GM19455 (cell line): ENCODE results near the gene SCARF2.
A peak's percentile ranks its signal among the peaks of the same experiment; 100 is the strongest.
"Not testable (repeated sequence)": the region's sequence is repeated elsewhere in the genome, so short reads cannot be mapped to it uniquely, and the experiment has no call there.

Experiments
- ATAC-seq: cut with Tn5 transposase; IDR thresholded peaks from one replicate; pipeline ENCODE4 v1.9.1; 2021; ENCODE audit not compliant: unreplicated experiment

Gene SCARF2

DNA sequence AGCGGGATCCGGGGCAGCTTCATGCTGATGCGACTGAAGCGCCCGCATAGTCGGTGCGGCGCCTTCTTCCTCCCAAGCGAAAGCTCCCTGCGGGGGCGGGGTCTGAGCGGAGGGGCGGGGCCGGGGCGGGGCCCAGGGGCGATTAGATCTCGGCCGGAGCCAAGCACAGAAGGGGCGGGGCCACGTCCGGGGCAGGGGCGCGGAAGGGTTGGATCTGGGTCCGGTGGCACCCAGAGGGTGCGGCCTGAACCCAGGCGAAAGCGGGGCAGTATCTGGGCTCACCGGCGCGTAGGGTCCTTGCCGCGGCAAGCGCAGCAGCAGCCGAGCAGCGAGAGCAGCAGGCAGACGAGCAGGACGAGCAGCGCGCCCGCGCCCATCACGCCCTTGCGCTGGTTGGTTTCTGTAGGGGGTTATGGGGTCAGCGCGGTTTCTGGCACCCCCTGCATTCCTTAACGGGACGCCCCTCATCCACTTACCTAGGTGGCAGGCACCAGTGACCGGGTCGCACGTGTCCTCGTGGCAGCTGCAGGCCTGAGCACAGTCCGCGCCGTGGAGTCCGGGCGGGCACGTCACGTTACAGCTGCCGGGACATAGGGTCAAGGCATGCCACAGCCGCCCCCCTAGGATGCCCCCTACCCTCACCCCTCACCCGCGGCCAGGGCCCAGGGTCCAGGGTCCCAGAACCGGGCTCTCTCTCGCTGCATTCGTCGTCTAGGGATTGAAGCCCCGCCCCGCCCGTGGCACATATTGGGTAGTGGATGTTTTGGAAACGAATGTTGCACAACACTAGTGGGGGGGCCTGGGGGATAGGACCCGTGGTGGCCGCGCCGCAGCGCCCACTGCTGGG lies 8.1 kb downstream of the SCARF2 start:
- ATAC-seq = peak; percentile 64

DNA sequence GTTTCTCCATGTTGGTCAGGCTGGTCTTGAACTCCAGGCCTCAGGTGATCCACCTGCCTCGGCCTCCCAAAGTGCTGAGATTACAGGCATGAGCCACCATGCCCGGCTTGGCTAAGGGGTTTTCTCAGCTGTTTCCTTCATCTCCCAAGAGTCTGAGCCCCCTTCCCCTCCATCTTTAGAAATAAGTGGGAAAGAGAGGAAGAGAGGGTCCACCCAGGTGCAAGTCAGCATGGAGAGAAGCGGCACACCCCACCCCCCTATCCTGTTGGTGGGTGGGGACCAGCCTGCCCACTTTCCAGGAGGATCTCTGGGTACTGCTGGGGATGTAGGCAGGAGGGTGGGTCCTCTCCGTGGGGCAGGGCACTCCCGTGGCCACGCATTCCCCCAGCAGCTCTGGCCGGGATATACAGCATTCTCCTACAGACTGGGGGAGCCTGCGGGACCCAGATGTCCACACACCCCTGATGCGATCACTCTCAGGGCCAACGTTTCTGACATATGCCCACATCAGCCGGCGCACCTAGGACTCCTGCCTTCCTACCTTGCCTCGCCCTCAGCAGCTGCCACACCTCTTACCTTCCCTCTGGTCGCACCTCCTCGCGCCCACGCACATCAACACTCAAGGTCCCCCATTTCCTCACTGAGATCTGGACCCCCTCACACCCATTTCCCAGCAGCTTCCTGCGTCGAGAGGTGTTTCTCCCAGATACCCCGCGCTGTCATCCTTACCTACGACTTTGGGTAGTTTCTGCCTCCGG lies 8.9 kb downstream of the SCARF2 start:
- ATAC-seq = no peak

DNA sequence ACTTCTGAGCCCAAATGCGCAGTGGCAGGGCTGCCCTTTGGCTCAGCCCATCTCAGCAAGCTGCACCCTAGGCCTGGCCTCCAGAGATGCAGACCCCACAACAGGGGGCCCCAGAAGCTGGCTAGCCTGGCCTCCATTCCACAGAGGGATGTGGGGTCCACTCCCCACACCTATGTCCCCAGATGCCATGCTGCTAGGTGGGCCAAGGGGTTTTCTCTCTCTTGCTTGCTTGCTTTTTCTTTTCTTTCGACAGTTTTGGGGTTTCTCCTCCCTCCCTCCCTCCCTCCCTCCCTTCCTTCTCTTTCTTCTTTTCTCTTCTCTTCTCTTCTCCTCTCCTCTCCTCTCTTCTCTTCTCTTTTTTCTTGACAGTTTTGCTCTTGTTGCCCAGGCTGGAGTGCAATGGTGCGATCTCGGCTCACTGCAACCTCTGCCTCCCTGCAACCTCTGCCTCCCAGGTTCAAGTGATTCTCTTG lies 9.6 kb downstream of the SCARF2 start:
- ATAC-seq = no peak

DNA sequence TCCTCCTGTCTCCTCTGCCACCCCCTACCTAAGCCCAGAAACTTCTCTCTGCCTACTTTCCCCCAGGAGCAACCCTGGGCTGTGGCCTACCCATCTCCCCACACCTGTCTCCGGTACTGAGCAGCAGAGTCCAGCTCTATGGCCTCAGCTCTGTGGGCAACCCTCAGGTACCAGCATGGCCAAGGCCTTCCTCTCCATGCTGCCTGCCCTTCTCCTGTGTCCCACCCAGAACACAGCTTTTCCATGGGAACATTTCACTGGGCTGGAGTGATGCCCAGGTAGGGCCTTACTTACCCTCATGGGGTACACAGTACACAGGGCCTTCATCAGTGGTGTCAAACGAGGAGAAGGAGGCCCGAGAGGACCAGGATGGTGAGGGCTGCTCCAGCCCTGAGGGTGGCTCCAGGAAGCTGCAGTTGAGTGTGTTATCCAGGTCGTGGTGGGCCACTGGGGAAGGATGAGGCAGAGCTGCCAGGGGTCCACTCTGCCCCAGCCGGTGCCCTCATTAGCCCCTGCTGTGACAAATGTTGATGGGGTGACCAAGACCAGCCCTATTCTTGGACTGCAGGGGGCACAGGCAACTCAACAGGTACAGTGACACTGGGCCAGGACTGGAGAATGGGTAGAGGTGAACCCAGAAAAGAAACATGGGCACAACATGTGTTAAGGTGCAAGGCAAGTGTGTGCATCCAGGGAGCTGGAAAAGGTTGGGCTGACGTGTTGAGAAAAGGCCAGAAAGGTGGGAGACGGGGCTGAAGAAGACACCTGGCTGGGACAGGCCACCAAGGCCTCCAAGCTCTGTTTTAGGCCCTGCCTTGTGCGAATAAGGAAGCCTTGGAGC lies 10.3 kb downstream of the SCARF2 start:
- ATAC-seq = no peak

DNA sequence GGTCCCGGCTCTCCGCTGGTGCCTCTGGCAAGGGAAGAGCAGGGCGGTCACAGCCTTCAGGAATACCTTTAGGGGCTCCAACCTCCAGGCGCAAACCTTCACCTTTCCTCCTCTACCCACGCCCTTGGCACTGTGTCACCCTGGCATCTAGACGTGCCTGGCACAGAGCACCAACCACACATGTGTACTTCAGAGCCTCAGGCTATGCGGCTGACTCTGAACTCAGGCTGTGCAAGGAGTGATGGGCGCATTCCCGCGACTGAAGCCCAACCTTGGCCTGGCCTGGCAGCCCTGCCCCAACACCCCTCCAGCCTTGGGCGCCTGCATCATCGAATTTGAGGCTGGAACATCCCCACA lies 11.4 kb downstream of the SCARF2 start:
- ATAC-seq = no peak

DNA sequence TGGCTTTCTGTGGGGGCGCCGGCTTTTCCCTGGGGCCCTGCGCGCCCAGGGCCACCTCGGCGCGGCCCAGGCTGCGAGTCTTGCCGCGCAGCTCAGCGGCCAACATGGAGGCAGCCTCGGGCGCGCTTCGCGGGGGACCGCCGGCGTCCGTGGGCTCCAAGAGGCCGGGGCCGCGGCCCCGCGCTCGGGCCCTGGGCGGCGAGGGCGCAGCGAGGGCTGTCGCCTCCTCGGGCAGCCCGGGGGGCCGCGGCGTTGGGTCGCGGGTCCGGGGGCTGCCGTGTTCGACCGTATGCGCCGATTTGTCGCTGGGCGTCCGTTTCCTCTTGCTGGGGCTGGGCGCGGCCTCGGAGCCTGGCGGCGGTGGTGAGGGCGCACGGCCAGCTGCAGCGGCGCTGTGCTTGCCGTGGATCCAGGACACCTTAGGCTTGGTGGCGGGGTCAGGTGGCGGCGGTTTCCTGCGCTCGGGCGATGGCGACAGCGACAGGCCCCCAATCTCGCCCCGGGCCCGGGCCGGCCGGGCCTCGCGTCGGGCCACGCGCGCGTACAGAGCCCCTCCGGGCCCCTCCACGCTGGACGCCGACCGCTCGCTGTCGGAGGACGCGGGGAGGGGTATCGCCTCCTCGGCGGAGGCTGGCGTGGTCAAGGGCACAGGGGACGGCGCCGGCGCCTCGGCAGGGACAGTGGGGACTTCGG lies 11.9 kb downstream of the SCARF2 start:
- ATAC-seq = no peak

DNA sequence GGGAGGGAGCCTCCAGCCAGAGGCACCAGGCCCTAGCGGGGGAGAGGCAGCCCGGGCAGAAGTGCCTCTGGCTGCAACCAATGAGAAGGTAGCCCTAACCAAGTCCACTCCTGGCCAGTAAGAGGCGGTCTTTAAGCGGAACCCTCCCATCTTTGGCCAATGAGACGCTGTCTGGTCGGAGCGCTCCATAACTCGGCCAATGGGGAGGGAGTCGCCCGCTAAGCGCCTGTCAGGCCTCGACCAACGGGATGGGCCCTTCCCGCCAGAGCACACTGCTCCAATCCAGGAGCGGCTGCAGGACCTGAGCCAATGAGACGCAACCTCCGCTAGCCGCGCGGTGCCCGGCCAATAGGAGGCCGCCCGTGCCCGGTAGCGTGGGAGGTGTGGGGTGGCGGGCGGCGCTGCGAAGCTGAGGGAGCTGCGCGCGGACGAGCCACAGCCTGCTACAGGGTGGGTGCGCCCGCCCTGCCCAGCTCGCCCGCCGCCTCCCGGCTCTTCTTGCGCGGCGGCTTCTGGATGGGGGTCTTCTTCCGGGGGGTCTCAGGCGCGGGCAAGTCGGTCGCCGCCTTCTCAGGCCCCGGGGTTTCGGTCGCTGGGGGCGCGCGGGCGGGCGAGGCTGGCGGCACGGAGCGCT lies 12.6 kb downstream of the SCARF2 start:
- no peak for ATAC-seq

DNA sequence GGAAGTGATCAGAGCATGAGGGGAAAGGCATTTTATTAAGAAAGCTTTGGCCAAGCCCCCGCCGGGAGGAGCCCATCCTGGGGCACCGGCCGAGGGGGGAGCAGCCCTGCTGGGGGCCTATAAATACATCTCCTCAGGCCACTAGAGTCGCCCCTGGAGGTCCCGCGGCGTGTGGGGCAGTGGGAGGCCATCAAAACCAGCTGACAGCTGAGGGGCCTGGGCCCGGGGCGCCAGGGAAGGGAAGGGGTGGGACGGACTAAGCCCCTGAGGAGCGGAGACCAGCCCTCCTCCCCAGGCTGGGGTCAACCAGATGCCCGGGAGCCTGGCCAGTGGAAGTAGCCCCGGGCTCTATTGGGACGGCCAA lies 13.1 kb downstream of the SCARF2 start:
- no peak for ATAC-seq

DNA sequence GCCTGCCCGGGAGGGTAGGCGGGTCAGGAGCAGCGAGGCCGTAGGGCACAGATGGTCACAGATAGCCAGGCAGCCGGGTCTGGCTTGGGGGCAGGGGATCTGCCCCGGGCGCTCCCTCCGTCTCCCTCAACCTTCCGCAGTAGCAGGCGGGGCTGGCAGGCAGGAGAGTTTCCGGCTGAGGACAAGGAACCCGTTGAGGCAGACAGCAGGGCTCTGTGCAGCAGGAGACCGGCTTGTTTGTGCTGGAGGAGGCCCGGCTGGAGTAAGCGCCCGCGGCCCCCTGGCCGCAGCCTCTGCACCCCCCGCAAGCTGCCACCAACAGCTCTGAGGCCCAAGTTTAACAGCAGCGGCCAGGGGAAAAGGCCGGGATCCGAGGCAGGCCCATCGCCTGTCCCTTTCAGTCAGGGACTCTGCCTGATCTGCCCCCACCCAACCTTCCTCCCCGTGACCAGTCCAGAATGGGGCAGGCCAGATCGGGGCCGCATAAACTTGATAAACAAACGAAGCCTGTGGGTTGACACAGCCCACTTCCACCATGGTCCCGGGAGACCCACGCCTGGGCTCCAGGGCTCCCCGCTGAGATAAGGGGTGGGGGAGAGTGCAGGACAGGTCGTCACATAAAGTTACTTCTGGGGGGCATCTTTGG lies 13.6 kb downstream of the SCARF2 start:
- no peak for ATAC-seq

DNA sequence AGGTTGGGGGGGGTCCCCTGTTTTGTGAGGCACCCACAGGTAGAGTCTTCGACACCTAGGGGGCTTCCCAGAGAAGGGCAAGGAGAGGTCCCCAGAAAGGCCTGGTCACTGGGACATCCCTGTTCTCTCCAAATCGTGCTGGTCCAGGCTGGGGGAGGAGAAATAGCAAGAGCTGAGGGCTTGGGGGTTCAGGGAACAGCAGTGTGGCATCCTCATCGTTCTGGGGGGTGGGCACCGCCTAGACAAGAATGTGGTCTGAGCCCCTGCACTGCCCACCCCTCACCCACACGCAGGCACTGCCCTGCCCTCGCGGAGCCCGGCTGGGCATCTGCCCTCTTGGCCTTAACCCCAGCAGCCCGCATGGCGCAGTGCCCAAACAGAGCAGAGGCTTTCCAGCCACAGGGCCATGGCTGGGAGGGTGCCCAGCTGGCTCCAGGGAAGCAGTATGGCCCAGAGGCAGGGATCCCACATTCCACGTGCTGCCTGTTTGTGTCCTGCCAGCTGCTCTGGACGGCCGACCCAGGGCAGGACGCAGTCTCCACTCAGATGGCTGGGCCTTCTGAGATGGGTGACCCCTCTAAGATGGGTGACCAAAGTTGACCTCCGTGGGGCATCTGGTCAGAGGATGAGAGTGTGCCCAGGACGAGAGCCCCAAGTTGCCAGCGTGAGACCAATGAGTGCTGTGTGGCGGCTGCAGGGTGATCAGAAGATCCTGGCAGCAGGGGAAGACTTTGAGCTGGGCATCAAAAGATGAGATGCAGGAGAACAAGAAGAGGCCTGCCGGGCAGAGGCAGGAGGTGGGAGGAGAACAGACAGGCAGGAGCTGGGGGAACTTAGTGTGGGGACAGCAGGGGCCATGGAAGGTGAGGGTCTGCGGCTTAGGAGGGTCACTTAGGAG lies 14.4 kb downstream of the SCARF2 start:
- no peak for ATAC-seq

DNA sequence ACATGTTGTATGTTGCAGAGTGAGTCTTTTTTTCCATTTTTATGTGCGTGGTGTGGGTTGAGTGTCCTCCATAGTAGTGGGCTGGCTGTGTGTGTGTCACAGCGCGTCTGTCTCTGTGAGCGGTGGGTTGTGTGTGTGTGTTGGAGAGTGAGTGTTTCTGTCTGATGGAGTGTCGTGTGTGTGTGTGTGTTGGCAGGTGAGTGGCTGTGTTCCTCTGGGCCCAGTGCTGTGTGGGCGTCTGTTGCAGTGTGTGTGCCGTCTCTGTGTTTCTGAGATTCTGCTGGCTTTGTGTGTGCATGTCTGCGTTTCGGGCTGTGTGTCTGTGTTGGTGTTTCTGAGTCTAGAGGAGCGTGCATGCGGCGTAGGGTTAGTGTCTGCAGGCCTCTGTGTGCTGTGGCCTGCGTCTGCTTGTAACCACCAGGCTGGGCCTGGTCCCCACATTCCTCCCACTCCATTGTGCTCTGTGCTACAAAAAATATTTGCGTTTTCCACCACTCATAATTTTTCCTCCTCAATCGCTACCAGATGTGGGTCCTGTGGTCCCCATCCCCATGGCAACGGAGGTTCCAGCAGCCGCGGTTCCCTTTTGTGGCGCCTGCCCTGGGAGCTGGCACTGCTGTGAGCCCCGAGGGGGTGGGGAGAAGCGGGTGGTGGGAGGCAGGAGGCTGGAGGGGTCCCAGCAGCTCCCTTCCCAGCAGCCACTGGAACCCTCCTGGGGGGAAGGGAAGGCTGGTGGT lies 15.2 kb downstream of the SCARF2 start:
- ATAC-seq = no peak

DNA sequence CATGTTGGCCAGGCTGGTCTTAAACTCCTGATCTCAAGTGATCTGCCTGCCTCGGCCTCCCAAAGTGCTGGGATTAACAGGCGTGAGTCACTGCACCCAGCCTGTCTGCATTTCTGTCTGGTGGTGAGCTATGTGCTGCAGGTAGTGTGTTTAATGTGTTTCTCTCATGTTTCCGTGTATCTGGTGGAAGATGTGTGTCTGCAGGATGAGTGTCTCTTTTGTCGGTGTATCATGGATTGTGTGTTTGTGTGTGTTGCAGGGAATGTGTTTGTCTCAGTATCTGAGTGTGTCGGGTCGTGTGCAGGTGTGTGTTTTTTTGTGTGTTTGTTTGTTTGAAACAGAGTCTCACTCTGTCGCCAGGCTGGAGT lies 16.1 kb downstream of the SCARF2 start:
- no peak for ATAC-seq

DNA sequence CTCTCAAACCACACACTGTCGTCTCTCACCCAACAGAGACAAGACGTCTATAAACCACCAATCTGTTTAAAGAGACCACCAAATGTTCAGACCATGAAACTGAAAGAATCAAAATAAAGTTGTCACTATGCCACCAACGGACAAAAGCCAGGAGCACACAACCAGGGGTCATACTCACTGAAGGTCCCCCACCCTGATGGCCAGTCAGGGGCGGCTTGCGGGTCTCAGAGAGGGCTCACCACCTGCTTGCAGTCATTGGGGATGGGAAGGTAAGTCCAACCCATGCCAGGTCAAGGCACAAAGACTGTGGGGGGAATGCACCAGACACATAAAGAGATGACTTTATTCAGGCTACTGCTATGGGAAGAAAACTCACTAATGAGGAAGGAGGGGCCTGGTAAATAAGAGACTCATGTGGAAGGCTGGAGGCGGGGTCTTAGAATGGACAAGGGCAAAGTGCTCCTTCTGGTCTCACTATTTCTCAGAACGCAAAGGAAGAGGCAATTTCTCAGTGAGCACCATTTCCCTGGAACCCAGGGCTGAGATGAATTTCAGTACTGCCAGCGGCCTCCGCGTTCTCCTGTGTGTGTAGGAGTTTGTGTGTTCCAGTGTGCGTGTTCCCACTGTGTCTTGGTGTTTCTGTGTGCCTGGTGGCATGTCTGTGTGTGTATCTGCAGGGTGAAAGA lies 17.3 kb downstream of the SCARF2 start:
- ATAC-seq = no peak

DNA sequence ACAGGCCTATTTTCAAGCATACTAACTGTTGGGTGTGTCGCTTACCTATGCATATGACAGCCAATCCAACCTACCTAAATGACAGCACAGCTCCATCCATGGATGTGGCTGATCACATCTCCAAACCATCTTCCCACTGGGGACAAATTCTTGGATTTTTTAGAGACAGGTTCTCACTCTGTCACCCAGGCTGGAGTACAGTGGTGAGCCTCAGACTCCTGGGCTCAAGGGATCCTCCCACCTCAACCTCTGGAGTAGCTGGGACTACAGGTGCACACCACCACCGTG lies 18.0 kb downstream of the SCARF2 start:
- ATAC-seq = no peak

DNA sequence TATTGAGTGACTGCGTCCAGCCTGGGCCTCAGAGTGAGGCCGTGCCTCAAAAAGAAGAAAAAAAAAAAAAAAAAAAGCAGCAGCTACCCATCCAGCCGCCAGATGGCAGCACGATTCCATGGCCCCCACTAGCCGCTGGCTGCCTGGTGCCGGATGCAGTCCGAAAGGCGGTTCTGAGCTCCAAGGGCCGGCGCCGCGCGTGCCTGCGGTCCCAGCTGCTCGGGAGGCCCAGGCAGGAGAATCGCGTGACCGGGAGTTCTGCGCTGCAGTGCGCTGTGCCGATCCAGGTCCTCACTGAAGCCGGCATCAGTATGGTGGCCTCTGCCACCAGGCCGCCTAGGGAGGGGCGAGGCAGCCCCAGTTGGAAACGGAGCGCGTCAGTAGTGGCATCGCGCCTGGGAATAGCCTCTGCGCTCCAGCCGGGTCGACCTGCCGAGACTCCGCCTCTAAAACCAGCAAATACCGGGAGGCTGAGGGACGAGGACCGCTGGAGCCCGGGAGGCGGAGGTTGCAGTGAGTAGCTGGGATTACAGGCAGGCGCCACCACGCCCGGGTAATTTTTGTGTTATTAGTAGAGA lies 19.3 kb downstream of the SCARF2 start:
- no peak for ATAC-seq

DNA sequence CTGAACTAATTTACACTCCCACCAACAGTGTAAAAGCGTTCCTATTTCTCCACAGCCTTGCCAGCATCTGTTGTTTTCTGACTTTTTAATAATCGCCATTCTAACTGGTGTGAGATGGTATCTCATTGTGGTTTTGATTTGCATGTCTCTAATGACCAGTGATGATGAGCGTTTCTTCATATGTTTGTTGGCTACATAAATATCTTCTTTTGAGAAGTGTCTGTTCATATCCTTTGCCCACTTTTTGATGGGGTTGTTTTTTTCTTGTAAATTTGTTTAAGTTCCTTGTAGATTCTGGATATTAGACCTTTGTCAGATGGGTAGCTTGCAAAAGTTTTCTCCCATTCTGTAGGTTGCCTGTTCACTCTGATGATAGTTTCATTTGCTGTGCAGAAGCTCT lies 21.9 kb downstream of the SCARF2 start:
- not testable (repeated sequence) for ATAC-seq

DNA sequence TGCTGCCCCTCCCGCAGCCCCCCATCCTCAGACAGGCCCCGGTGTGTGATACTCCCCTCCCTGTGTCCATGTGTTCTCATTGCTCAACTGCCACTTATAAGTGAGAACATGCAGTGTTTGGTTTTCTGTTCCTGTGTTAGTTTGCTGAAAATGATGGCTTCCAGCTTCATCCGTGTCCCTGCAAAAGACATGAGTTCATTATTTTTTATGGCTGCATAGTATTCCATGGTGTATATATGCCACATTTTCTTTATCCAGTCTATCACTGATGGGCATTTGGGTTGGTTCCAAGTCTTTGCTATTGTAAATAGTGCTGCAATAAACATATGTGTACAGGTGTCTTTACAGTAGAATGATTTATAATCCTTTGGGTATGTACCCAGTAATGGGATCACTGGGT lies 22.4 kb downstream of the SCARF2 start:
- ATAC-seq = not testable (repeated sequence)

DNA sequence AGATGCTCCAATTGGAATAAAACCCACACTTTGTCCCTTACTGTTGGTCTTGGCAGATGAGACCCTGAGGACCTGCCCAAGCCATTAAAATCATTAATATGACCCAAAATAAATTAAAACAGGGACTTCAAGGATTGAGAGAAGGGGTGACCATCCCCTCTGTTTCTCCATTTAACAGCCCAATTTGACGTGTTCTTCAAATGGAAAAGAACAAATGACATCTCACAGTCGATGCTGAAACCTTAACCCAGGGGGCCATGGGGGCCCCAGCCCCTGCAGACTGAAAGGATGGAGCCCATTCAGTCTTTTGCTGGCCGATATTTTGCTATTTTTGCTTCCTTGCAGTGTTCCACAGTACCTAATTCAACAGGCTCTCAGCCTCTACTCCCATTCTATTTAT lies 23.2 kb downstream of the SCARF2 start:
- no peak for ATAC-seq
